Cerebellar nuclear complex (tissue), 1 donor: ENCODE measurements around the gene DNER.

ENCODE experiments used
- DNase-seq, 2 experiments: peaks; one replicate each; lab custom pipeline; 2025; lab: John Stamatoyannopoulos, UW

DNER gene

GRCh38 chr2:229443546-229444268 lies 270.6 kb downstream of the DNER start:
- no peak for DNase-seq

GRCh38 chr2:229443141-229443540 lies 271.2 kb downstream of the DNER start:
- no peak for DNase-seq

- no peak for DNase-seq
These were observed 275.8 kb downstream of the DNER start for GRCh38 chr2:229438430-229439159.

GRCh38 chr2:229437467-229437866 lies 276.9 kb downstream of the DNER start:
- DNase-seq = no peak

GRCh38 chr2:229434187-229434586 lies 280.2 kb downstream of the DNER start:
- no peak for DNase-seq

- no peak for DNase-seq
These were observed 281.0 kb downstream of the DNER start for GRCh38 chr2:229433351-229433750.

DNA sequence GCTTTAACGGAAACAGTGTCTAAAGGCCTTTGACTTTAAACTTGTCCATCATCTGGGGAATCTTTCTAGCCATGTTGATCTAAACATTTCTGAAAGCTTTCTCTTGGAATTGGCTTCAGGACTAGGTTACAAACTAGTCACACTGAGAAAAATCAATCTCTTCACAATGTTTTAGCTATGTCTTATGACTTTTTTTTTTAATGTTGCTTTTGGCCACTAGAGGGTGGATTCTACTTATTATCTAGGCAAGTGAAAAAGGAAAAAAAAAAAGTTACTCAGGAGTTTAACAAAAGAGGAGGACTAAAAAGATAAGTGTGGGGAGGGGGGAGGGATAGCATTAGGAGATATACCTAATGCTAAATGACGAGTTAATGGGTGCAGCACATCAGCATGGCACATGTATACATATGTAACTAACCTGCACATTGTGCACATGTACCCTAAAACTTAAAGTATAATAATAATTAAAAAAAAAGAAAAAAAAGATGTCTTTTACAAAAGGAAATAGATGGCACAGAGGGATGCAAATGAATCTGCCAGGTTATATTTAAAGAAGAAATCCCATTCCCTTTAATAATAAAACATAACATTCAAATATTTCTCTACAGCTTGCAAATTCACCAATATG lies 282.9 kb downstream of the DNER start:
- DNase-seq = no peak

GRCh38 chr2:229429589-229429988 lies 284.8 kb downstream of the DNER start:
- no peak for DNase-seq

DNA sequence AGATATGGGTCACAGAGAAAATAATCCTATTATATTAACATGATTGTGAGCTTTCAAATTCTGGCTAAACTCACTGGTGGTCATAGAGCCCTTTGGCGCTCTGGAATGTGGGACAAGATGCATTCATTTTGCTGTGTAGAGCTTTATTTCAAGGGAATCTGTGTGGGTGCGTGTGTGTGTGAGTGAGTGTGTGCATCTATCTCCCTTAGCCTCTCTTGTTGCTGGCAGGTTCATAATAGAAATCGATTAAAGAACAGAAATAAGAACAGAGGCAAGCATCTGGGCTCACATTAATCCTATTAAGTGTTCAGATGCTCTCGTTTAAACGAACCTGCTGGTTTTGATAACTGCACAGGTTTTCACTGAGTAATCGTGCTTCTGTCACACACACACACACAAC lies 287.9 kb downstream of the DNER start:
- no peak for DNase-seq

DNA sequence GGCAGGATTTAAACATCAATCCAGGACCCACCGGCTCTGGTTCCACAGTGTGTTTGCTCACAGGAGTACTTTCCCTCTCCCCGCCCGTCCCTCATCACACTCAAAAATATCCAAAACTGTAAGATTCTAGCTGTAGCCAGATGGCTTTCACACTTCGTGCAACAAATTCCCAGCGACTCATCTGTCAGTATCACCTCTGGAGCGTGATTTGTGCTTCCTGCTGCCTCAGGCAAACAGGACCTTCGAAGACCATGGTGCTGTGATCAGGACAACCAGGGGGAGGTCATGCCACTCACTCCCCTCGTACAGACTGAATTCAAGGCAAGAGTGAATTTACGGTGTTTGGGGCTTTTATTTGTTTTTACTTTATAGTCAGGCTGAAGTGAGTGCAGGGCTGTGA lies 288.8 kb downstream of the DNER start:
- no peak for DNase-seq

DNA sequence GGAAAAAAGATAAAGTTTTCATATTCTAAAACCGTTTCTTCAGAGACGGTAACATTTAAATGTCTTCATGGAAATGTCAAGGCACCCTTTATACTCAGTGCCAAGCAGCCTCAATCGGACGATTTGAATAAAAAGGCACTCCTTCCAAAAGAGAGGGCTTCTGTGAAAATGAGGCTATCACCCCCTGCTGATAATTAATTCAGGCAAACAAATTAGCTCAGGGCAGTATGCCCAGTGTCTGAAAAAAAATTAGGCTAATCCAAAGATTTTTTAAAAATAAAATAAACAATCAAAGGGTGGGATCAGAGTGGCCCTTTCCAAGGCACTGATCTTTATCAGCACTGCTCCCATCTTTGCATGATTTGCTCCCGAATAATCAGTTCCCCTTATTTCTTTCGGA lies 292.3 kb downstream of the DNER start:
- no peak for DNase-seq

GRCh38 chr2:229419158-229419557 lies 295.2 kb downstream of the DNER start:
- DNase-seq = no peak

DNA sequence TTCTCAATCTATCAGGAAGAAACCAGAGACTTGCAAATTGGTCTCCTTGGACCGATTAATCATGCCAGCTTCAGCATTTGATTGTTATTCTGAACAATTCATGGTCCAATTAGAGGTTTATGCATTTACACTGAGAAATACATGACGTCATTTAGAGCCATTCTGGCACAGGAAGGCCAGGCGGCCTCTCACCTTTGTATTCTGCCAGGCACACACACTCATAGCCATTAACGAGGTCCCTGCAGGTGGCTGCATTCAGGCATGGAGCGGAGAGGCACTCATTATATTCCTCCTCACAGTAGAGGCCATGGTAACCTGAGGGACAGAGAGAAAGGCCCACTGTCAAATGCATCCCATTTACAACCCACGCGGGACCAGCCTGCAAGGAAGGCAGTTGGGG lies 296.4 kb downstream of the DNER start:
- DNase-seq = no peak

DNA sequence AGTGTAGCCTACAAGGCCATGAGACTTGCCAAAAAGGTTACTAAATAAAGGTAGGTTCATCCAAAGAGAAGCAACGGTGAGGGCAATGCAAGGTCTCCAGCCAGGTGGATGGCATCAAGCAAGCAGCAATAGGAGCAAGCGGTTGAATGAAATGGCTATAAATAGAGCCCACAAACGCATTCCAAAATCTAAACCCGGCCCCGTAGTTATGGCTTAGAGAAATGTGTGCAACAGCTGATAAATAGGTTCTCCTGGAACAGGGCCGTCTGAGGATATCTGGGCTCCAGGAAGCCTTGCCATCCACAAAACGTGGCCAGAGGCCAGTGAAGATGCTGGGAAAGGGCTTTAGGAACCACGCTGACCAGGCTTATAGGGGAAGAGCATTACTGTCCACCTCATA lies 297.2 kb downstream of the DNER start:
- DNase-seq = no peak

GRCh38 chr2:229416116-229416694 lies 298.1 kb downstream of the DNER start:
- no peak for DNase-seq

- DNase-seq = no peak
These were observed 299.7 kb downstream of the DNER start for GRCh38 chr2:229414631-229415030.

- no peak for DNase-seq
These were observed 301.7 kb downstream of the DNER start for GRCh38 chr2:229412686-229413085.

DNA sequence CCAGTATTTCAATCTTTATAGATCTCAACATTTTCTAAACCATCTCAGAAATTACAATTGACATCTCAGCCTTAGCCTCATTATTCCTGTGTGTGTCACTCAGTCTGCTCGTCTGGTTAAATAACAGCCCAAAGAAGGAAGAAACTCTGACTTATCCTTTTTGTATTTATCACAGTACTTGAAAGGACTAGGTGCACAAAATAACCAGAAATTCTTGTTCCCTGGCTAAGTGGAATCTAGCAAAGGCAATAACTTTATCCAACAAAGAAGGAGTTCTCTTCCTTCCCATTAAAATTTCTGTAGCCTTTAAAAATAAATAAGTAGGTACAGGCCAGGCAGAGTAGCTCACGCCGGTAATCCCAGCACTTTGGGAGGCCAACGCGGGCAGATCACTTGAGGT lies 303.4 kb downstream of the DNER start:
- no peak for DNase-seq

DNA sequence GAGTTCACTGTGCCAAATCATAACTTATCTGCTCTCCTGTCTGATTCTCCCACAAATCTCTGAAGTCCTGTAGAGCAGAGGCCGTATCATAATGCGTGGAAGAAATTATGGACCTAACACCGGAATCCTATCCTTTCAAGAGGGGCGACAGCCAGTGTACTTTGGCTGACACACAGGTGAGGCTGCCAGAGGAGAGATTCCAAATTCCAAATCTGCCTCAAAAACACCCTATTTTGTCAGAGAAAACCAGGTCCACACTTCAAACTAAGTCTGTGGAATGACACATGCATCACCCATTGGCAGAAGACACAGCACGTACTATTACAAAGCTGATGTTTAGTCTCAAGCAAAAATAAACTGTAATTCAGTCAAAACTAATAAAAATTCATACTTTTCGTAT lies 304.1 kb downstream of the DNER start:
- DNase-seq = no peak

DNA sequence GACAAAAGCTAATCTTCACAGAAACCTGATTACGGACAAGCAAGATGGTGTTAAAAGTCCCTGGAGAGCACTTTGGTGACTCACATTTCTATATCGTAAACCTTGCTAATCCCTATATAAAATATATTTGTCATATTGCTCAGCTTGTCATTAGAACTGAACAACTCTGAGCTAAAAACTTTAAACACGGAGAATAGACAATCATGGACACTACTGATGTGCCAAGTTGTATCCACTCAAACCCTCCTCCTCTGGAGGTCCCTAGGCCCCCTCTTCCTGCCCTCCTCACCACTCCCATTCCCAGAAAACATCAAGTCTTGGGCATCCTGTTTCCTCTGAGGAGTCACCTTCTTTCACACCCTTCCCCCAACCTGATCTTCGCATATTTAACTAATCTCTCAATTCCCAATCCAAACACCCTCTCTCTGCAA lies 304.6 kb downstream of the DNER start:
- DNase-seq = no peak

DNA sequence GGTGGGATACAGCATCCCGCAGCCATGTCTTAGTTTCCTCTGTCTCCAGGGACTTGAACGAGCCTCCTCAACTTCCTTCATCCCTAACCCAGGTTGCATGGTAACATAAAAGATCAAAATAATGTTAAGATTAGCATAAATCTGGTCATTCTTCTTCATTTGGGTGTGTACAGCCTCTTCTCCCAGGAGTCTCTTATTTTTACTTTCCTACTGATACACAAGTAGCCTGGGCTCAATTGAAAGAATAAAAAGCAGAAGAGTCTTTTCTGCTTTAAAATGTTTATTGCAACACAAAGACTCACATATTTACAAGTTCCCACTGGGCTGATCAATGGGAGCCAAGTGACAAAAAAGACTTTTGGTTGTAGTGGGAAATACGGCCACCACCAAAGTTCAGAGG lies 305.4 kb downstream of the DNER start:
- DNase-seq = no peak

GRCh38 chr2:229408356-229408755 lies 306.0 kb downstream of the DNER start:
- DNase-seq = no peak

- DNase-seq = no peak
These were observed 307.2 kb downstream of the DNER start for GRCh38 chr2:229407170-229407569.
